Measurements from ENCODE around the gene CACFD1.
"Not testable (repeated sequence)": the region's sequence is repeated elsewhere in the genome, so short reads cannot be mapped to it uniquely, and the experiment has no call there.

The CACFD1 gene

DNA sequence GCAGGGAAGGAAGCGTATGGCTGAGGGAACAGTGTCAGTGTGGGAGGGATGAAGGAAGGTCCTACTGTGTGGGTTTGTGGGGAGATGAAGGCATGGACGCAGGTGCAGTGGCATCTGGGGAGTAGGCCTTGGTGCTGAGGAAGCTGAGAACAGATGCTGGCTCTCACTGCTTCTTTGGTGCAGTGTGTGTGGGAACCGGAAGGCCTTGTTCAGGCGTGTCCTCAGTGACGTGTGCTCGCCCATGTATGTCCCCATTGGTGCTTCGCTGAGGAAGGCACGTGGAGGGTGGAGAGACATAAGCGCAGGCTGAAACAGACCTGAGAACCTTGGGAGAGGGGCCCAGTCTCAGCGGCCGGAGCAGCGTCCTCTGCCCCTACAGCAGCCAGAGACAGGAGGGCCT, 18.9 kb upstream of the CACFD1 start:
- no peak for DNase-seq (ENCODE audit: low read depth)

DNA sequence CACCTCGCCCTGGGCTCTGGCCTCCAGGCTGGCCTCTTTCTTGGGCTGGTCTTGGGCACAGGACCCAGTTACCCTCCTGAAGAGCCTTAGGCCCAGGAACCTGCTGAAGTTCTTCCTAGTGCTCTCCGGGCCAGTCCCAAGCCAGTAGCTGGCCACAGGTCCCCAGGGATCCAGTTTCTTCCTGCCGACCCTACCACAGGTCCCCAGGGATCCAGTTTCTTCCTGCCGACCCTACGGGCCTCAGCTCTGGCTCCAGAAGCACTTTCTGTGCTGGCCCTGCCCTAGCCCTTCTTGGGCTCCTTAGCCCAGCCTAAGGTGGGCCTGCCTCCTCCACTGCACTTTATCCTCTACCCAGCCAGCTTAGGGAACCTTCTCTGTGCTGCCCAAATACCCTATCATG, 18.2 kb upstream of the CACFD1 start:
- DNase-seq (ENCODE audit: low read depth) = no peak

DNA sequence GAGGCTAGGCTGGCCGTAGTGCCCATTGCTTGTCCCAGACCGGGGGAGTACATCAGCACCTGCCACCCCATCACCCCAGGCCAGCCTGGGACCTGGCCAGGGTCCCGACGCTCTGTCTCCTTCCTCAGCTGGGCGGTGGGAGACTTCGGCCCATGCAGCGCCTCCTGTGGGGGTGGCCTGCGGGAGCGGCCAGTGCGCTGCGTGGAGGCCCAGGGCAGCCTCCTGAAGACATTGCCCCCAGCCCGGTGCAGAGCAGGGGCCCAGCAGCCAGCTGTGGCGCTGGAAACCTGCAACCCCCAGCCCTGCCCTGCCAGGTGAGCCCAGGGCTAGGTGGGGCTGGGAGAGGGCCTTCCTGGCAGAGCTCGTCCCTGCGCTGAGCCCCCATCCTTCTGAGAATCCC, 16.5 kb upstream of the CACFD1 start:
- DNase-seq (ENCODE audit: low read depth) = no peak

DNA sequence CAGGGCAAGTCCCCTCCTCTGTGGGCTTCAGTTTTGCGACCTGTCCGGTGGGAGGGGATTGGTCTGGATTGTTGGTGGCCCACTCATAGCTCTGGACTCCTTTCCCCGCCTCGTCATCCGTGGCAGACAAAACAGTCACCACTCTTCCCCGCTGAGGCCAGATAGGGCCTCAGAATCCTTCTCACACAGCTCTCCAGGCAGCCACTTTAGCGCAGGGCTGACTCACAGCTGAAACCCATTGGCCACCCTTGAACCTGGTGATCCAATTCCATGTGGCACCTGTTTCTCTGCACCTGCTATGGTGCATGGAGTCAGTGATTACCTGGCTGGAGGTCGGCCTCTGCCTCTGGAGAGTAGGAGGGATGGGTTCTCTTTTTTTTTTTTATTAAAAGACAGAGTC, 15.8 kb upstream of the CACFD1 start:
- DNase-seq (ENCODE audit: low read depth) = no peak

DNA sequence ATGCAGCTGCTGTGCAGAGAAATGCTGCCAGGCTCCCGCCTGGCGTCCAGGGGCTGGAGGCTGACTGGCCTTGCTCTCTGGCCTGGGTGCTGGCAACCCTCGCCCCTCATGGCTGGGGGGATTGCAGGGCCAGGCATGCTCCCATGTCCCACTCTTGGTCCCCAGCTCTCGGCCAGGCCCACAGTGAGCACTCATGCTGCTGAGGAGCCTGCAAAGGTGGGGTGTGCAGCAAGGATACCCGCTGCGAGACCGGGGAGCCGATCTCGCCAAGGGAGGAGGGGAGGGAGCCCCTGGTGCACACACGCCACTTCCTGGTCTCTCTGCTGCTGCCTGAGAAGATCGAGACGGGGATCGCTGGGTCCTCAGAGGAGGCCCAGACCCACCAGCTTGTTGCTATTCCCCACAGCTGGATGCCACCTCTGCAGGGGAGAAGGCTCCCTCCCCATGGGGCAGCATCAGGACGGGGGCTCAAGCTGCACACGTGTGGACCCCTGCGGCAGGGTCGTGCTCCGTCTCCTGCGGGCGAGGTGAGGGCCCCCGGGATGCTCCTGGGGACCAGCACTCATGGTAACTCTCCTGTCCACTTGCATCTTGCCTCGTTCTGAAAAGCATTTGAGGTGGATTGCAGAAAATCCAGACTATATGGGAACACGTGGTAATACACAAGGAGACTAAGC, 14.3 kb upstream of the CACFD1 start:
- no peak for DNase-seq (ENCODE audit: low read depth)

DNA sequence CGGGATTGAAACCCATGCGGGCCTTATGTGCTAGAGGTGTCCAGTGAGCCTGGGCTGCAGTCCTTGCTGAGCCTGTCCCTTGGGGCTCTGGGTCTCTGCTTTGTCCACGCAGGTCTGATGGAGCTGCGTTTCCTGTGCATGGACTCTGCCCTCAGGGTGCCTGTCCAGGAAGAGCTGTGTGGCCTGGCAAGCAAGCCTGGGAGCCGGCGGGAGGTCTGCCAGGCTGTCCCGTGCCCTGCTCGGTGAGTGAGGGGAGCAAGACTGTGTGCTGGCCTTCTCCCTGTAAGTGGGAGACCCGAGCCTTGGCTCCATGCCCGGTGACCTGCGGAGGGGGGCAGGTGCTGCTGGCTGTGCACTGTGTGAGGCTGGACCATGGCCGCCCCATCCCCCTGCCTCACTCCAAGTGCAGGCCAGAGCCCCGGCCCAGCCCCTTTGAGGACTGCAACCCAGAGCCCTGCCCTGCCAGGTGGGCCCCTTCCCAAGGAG, 11.2 kb upstream of the CACFD1 start:
- DNase-seq (ENCODE audit: low read depth) = no peak

DNA sequence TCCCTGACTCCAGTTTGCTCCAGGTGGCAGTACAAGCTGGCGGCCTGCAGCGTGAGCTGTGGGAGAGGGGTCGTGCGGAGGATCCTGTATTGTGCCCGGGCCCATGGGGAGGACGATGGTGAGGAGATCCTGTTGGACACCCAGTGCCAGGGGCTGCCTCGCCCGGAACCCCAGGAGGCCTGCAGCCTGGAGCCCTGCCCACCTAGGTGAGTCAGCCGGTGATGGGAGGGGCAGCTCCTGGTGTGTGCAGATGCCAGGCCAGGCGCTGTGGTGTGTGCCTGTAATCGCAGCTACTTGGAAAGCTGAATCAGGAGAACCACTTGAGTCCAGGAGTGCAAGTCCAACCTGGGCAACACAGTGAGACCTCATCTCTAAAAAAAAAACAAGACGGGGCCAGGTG, 10.0 kb upstream of the CACFD1 start:
- no peak for DNase-seq (ENCODE audit: low read depth)

DNA sequence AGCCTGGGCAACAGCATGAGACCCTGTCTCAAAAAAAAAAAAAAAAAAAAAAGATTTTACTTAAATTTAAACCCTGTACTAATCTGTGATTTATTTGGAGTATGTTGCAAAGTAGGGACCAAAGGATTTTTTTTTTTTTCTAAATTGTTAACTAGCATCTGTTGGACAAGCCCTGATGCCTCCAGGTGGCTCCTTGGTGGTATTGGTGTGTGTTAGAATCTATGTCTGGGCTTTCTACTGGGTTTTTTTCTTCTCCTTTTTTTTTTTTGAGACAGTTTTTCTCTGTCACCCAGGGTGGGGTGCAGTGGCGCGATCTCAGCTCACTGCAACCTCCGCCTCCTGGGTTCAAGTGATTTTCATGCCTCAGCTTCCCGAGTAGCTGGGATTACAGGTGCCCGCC, 7.9 kb upstream of the CACFD1 start:
- DNase-seq (ENCODE audit: low read depth) = not testable (repeated sequence)

DNA sequence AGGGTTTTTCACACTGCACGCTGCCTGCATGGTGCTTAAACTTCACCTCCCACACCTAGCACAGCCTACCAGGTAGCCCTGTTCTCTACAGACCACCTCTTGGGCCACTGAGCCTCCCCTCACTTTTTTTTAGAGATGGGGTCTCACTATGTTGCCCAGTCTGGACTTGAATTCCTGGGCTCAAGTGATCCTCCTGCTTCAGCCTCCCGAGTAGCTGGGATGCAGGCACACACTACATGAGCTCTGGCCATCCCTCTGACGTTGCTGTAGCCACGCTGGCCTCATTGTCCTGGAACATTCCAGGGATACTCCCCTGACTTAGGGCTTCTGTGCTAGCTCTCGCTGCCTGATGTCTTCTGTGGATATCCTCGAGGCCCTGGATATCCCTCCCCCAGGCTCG, 7.2 kb upstream of the CACFD1 start:
- DNase-seq (ENCODE audit: low read depth) = no peak

DNA sequence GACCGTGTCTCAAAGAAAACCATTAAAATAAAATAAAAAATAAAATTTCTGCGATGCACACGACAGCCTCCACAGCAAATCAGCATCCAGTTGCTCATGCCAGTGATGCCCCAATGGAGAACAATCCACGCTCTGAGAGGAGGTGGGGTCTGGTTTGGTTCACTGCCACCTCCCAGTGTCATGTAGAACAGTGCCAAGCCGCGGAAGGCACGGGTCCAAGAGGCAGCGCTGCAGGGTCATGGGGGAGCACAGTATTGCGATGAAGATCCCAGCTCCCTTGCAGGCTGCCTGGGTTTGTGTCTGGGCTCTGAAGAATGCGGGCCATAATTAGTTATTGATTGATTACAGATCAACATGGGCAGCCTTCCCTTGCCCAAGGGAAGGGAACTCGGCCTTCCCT, 6.1 kb upstream of the CACFD1 start:
- DNase-seq (ENCODE audit: low read depth) = no peak

DNA sequence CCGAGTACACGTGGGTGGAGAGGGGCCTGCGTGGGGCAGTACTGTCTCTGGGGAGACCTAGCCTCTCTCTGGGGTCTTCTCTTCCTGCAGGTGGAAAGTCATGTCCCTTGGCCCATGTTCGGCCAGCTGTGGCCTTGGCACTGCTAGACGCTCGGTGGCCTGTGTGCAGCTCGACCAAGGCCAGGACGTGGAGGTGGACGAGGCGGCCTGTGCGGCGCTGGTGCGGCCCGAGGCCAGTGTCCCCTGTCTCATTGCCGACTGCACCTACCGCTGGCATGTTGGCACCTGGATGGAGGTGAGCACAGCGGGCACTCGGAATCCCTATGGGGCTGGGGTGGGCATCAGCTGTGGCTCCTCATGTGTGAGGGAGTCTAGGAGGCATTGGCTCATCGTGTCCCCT, 5.5 kb upstream of the CACFD1 start:
- DNase-seq (ENCODE audit: low read depth) = no peak

DNA sequence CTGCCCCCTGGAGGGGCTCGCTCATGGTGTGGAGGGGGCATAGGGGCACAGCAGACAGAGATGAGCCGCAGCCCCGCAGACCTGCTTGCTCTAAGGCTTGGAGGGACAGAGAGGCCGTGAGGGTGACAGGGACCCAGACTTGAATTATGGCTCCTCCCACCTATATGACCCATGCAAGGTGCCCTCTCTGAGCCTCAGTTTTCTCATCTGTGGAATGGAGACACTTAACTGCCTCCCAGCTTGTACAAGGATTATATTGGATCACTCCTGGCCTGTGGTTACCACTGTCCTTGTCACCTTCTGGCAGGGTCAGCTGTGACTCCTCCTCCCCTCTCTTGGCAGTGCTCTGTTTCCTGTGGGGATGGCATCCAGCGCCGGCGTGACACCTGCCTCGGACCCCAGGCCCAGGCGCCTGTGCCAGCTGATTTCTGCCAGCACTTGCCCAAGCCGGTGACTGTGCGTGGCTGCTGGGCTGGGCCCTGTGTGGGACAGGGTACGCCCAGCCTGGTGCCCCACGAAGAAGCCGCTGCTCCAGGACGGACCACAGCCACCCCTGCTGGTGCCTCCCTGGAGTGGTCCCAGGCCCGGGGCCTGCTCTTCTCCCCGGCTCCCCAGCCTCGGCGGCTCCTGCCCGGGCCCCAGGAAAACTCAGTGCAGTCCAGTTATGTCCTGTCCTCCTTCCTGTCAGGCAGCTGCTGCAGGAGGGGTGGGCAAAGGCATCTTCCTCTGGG, 4.7 kb upstream of the CACFD1 start:
- DNase-seq (ENCODE audit: low read depth) = no peak

DNA sequence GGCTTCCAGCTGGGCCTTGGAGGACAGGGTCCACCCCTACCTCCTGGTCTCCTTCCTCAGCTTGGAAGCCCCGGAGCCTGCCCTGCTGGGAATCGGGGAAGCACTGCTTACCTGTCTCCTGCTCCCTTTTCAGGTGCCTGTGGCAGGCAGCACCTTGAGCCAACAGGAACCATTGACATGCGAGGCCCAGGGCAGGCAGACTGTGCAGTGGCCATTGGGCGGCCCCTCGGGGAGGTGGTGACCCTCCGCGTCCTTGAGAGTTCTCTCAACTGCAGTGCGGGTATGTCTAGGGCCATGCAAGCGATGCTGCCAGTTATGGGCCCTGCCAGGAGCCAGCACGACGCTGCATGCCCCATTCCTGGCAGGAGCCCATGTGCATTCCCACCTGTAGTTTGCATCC, 3.8 kb upstream of the CACFD1 start:
- DNase-seq (ENCODE audit: low read depth) = no peak

DNA sequence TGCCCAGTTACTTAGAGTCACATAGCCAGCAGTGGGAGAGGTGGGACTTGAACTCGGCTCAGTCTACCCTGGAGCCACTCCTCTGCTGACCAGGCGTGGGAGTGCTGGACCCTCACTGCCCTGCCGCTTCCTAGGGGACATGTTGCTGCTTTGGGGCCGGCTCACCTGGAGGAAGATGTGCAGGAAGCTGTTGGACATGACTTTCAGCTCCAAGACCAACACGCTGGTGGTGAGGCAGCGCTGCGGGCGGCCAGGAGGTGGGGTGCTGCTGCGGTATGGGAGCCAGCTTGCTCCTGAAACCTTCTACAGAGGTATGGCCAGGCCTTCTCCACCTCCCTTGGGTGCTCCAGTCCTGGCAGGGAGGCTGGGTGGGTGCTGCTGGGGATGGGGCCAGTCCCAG, 3.4 kb upstream of the CACFD1 start:
- DNase-seq (ENCODE audit: low read depth) = no peak

DNA sequence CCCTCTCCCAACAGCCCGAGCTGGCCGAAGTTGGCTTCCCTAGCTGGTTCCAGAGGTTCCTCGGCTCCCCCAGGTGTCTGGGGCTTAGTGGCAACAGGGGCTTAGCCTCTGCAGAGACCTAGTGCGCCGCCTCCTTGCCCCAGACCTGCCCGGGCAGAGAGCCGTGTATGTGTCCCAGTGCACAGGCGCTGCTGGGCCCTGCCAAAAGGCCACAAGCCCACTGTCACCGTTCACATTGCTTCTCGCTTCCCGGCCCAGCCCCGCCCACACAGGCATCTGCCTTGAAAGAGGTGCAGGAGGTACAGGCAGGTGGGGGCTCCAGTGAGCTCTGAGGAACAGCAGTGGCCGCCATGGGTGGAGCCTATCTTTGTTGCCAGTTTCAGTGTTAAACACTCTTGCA, 2.5 kb upstream of the CACFD1 start:
- DNase-seq (ENCODE audit: low read depth) = no peak

DNA sequence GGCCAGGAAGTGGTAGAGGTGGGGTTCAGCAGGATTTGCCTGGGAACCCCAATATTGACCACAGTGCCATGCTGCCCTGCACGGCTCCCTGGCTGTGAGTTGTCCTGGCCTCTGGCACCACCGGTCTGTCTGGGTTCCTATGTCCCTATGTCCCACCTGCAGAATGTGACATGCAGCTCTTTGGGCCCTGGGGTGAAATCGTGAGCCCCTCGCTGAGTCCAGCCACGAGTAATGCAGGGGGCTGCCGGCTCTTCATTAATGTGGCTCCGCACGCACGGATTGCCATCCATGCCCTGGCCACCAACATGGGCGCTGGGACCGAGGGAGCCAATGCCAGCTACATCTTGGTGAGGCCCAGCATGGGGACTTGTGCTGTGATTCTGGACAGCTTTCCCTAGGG, 2.0 kb upstream of the CACFD1 start:
- DNase-seq (ENCODE audit: low read depth) = no peak

DNA sequence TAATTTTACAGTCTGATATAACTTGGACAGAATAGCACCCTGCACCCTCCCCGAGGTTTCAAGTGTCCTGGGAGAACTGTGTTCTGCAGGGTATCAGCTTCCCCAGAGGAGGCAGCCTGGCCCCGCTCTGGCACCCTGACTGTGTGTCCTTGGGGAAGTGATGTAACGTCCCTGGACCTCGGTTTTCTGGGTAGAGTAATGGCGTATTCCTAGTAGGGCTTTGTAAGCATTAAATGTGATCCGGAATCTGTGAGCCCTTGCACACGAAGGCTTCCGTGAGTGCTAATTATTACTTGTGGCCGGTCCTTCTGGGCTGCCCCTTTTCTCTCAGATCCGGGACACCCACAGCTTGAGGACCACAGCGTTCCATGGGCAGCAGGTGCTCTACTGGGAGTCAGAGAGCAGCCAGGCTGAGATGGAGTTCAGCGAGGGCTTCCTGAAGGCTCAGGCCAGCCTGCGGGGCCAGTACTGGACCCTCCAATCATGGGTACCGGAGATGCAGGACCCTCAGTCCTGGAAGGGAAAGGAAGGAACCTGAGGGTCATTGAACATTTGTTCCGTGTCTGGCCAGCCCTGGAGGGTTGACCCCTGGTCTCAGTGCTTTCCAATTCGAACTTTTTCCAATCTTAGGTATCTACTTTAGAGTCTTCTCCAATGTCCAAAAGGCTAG, 1.0 kb upstream of the CACFD1 start:
- no peak for DNase-seq (ENCODE audit: low read depth)

DNA sequence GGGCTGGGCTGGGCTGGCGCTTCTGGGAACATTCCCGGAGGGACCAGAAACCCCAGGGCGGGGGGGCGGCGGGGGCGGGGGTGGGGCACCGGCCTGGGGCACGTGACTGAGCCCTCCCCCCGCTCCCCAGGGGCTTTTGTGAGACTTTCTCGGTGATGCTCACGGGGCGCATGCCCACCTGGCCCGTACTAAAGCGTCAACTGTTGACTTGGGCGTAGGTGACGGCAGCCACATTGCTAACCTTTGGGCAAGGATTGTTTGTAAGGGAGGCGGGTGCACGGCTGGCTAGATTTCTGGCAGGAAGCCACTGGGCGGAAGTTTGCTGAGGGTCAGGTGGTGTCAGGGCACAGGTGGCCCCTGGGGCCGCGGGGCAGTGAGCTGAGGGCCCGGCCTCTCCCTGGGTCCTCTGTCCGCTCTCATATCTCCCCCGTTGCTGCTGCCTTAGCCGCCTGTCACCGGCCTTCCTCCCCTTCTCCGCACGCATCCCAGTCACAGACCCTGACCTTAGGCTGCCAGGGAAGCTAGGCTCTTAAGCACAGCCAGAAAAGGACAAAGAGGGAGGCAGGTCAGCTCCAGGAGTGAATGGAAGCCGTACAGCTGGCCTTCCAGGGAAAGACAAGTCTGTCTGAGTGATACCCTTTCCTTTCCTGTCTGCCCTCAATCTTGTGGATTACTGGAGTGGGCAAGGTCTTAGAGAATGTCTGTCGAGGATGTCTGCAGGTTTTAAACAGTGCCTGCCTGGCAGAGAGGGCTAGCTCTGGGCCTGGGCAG, 812 bp downstream of the CACFD1 start:
- DNase-seq (ENCODE audit: low read depth) = no peak

DNA sequence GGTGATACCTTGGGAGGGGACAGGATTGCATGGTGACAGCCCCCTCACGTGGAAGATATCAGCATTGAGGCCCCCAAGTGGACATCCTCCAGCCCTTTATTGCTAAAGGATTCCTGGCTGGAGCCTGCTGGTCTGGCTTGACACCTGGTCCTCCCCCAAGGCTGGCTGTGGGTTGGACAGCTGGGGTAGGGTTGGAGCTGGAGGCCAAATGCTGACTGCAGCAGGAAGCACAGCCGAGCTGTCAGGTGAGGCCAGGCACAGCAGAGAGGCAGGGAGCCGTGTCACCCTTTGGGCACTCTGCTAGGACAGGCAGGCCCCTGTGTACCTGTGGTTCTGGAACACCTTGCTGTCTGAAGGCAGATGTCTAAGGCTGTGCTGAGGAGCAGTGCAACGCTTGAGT, 2.2 kb downstream of the CACFD1 start:
- no peak for DNase-seq (ENCODE audit: low read depth)

DNA sequence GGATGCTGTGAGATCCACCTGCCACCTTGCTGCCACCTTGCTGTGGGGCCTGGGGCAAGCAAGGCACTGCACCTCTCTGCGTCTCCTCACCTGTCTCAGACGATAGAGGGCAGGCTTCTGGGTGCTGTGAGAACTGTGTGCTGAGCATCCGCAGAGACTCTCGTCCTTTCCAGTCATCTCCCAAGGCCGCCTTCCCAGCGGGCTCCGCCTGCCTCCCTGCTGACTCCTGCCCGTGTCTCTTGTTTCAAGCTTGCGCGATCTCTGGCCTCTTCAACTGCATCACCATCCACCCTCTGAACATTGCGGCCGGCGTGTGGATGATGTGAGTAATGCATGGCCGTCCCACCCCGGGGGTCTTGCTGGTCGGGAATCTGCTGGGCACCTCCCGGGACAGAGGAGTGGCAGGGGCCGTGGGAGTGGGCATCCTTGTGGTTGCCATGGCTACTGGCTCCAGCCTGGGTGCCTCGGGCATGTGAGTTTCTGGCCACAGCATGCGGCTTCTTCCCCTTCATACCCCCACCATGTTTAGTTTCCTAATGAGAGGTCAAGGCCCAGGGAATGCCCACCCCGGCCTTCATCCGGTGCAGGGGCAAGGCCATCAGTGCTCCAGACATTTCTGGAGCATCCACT, 3.6 kb downstream of the CACFD1 start:
- DNase-seq (ENCODE audit: low read depth) = no peak

DNA sequence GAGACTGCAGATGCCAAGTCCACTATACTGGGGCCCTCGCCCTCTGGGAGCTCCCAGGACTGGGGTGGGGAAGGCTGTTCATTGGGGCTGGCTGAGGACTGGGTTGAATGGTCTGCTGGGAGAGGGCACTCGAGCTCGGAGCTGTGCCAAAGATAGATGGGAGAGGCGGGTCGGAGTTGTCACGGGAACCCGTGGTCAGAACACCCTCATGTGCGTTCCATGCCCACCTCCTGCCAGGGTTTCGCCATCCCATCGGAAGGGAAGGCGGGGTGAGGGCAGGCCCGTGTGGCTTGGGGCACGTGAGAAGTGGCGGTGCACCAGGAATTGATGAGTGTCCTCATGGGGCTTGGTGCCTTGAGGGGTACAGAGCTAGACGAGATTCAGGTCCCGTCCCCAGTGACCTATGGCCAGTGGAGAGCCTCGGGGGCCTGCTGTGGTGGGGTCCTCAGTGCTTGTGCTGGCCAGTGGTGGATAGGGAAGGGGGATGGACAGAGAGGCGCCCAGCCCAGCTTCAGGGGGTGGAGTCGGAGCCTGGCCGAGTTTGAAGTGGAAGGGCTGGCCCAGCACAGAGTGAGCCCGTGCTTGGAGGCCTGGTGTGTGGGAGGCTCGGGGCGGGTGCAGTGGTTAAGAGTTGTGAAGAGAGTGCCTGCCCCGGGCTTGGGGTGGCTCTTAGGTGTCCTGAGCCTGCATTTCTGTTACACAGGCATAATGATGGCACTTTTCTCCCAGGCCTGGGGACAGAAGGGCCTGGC, 4.3 kb downstream of the CACFD1 start:
- no peak for DNase-seq (ENCODE audit: low read depth)

All from activated T-cell treated with anti-CD3 and anti-CD28 coated beads for 24 hours (primary cell).